Neural progenitor cell (in vitro differentiated cells): ENCODE data around the gene HBZ. TPM values are rescaled to one million over a fixed set of nuclear protein-coding genes. Genes with fewer than 3 reads are reported as not detected.
A peak's percentile ranks its signal among the peaks of the same experiment; 100 is the strongest.
"Not testable (repeated sequence)": the region's sequence is repeated elsewhere in the genome, so short reads cannot be mapped to it uniquely, and the experiment has no call there.

ENCODE experiments used
- DNase-seq: peaks from one replicate; pipeline ENCODE4 v3.0.0-alpha.2; 2016; ENCODE audit warnings: low spot score
- H2AFZ ChIP-seq: fragments of 200-600 bp; sonication (generic); replicated peaks from 2 replicates; pipeline ENCODE4 v1.6.1; 2016; ENCODE audit warnings: antibody characterized with exemption
- H3F3A ChIP-seq: fragments of 200-600 bp; sonication (generic); 2 replicates; pipeline ENCODE4 v1.6.1; 2016; ENCODE audit warnings: antibody characterized with exemption, low read depth
- H3K27ac ChIP-seq: fragments of 200-600 bp; sonication (generic); 2 replicates; pipeline ENCODE4 v1.5.1; 2016; ENCODE audit warnings: mild to moderate bottlenecking
- H3K27me3 ChIP-seq: fragments of 200-600 bp; sonication (generic); 2 replicates; pipeline ENCODE4 v1.6.1; 2016; ENCODE audit warnings: mild to moderate bottlenecking, moderate library complexity
- H3K36me3 ChIP-seq: fragments of 200-600 bp; sonication (generic); 2 replicates; pipeline ENCODE4 v1.5.1; 2016
- H3K4me1 ChIP-seq: fragments of 200-600 bp; sonication (generic); 2 replicates; pipeline ENCODE4 v1.6.1; 2016; ENCODE audit warnings: mixed run types
- H3K4me2 ChIP-seq: fragments of 200-600 bp; sonication (generic); 2 replicates; pipeline ENCODE4 v1.6.1; 2016
- H3K4me3 ChIP-seq: fragments of 200-600 bp; sonication (generic); 2 replicates; pipeline ENCODE4 v1.5.1; 2016
- H3K79me2 ChIP-seq: fragments of 200-600 bp; sonication (generic); 2 replicates; pipeline ENCODE4 v1.6.1; 2016; ENCODE audit warnings: low read depth
- H3K9ac ChIP-seq: fragments of 200-600 bp; sonication (generic); 2 replicates; pipeline ENCODE4 v1.6.1; 2016
- H3K9me3 ChIP-seq: fragments of 200-600 bp; sonication (generic); 2 replicates; pipeline ENCODE4 v1.5.1; 2016; ENCODE audit warnings: low read depth
- H4K20me1 ChIP-seq: fragments of 200-600 bp; sonication (generic); 2 replicates; pipeline ENCODE4 v1.6.1; 2016; ENCODE audit warnings: low read depth
- H3K27ac Mint-ChIP-seq: 3 replicates; pipeline ENCODE4 v1.8.0; 2021; ENCODE audit warnings: mixed read lengths
- H3K27me3 Mint-ChIP-seq: 2 replicates; pipeline ENCODE4 v1.8.0; 2022; ENCODE audit warnings: low read depth, mild to moderate bottlenecking, inconsistent platforms, moderate library complexity, mixed read lengths; ENCODE audit not compliant: insufficient read depth
- H3K36me3 Mint-ChIP-seq: 3 replicates; pipeline ENCODE4 v1.8.0; 2021; ENCODE audit warnings: mixed read lengths
- H3K4me1 Mint-ChIP-seq: 3 replicates; pipeline ENCODE4 v1.8.0; 2021; ENCODE audit warnings: mixed read lengths
- H3K4me3 Mint-ChIP-seq: 3 replicates; pipeline ENCODE4 v1.8.0; 2021; ENCODE audit warnings: mild to moderate bottlenecking, moderate library complexity, mixed read lengths
- H3K9me3 Mint-ChIP-seq: 3 replicates; pipeline ENCODE4 v1.8.0; 2020; ENCODE audit warnings: mixed read lengths
- EZH2 ChIP-seq: fragments of 200-600 bp; sonication (generic); IDR thresholded peaks from 2 replicates; pipeline ENCODE4 v1.6.1; 2017; ENCODE audit warnings: antibody characterized with exemption, mild to moderate bottlenecking, moderate library complexity
- EZH2phosphoT487 ChIP-seq: fragments of 200-600 bp; sonication (generic); IDR thresholded peaks from 2 replicates; pipeline ENCODE4 v1.6.1; 2017; ENCODE audit warnings: antibody characterized with exemption
- total RNA-seq: library from RNA; depleted of rRNA; stranded (reverse); fragments of >200 nt; gene quantifications from 2 replicates; pipeline ENCODE4 v1.2.3, GENCODE V29; 2015; ENCODE audit warnings: low replicate concordance
- TF ChIP-seq, protein P1 (sequence below): fragments of 200-600 bp; sonication (generic); IDR thresholded peaks from 2 replicates; pipeline ENCODE4 v1.5.1; 2017; ENCODE audit warnings: antibody characterized with exemption, mild to moderate bottlenecking

HBZ gene
- total RNA-seq, 1 donor from 2014 or later, result not detected

DNA sequence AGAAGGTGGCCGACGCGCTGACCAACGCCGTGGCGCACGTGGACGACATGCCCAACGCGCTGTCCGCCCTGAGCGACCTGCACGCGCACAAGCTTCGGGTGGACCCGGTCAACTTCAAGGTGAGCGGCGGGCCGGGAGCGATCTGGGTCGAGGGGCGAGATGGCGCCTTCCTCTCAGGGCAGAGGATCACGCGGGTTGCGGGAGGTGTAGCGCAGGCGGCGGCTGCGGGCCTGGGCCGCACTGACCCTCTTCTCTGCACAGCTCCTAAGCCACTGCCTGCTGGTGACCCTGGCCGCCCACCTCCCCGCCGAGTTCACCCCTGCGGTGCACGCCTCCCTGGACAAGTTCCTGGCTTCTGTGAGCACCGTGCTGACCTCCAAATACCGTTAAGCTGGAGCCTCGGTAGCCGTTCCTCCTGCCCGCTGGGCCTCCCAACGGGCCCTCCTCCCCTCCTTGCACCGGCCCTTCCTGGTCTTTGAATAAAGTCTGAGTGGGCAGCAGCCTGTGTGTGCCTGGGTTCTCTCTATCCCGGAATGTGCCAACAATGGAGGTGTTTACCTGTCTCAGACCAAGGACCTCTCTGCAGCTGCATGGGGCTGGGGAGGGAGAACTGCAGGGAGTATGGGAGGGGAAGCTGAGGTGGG lies 20.9 kb downstream of the HBZ start:
- not testable (repeated sequence) for H3K36me3 Mint-ChIP-seq, H3K4me2 ChIP-seq, H3K9me3 ChIP-seq, H3K27ac ChIP-seq, H3F3A ChIP-seq, H3K9me3 Mint-ChIP-seq, H3K4me3 ChIP-seq, H3K4me1 Mint-ChIP-seq, DNase-seq, H3K79me2 ChIP-seq, H3K4me1 ChIP-seq, H2AFZ ChIP-seq, H3K36me3 ChIP-seq, H3K27ac Mint-ChIP-seq, H3K9ac ChIP-seq
- Mint-ChIP-seq H3K27me3 (peaks cover 63% of the 10 kb centered on the region), H3K4me3 (peak overlapping the region; percentile 27)
- Histone ChIP-seq H3K27me3 (peaks cover 89% of the 10 kb centered on the region), H4K20me1 (peaks cover 61% of the 10 kb centered on the region)
- peak; percentile 50 for TF ChIP-seq EZH2phosphoT487

DNA sequence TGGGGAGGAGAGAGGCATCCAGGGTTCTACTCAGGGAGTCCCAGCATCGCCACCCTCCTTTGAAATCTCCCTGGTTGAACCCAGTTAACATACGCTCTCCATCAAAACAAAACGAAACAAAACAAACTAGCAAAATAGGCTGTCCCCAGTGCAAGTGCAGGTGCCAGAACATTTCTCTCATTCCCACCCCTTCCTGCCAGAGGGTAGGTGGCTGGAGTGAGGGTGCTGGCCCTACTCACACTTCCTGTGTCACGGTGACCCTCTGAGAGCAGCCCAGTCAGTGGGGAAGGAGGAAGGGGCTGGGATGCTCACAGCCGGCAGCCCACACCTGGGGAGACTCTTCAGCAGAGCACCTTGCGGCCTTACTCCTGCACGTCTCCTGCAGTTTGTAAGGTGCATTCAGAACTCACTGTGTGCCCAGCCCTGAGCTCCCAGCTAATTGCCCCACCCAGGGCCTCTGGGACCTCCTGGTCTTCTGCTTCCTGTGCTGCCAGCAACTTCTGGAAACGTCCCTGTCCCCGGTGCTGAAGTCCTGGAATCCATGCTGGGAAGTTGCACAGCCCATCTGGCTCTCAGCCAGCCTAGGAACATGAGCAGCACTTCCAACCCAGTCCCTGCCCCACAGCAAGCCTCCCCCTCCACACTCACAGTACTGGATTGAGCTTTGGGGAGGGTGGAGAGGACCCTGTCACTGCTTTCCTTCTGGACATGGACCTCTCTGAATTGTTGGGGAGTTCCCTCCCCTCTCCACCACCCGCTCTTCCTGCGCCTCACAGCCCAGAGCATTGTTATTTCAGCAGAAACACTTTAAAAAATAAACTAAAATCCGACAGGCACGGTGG lies 21.7 kb downstream of the HBZ start:
- not testable (repeated sequence) for H3K9me3 Mint-ChIP-seq, H3F3A ChIP-seq, H3K27ac Mint-ChIP-seq, H3K79me2 ChIP-seq, DNase-seq, H3K36me3 ChIP-seq, H3K4me3 ChIP-seq, H3K4me2 ChIP-seq, H2AFZ ChIP-seq, H3K27ac ChIP-seq, H3K4me1 Mint-ChIP-seq, H3K4me1 ChIP-seq, H3K9me3 ChIP-seq, H3K9ac ChIP-seq, H3K36me3 Mint-ChIP-seq
- Histone ChIP-seq H4K20me1 (peaks cover 60% of the 10 kb centered on the region), H3K27me3 (peaks cover 89% of the 10 kb centered on the region)
- peak overlapping the region; percentile 17 for H3K4me3 Mint-ChIP-seq
- peaks cover 62% of the 10 kb centered on the region for H3K27me3 Mint-ChIP-seq
- peak; percentile 65 for TF ChIP-seq EZH2phosphoT487
- TF ChIP-seq EZH2, result peak; percentile 12

DNA sequence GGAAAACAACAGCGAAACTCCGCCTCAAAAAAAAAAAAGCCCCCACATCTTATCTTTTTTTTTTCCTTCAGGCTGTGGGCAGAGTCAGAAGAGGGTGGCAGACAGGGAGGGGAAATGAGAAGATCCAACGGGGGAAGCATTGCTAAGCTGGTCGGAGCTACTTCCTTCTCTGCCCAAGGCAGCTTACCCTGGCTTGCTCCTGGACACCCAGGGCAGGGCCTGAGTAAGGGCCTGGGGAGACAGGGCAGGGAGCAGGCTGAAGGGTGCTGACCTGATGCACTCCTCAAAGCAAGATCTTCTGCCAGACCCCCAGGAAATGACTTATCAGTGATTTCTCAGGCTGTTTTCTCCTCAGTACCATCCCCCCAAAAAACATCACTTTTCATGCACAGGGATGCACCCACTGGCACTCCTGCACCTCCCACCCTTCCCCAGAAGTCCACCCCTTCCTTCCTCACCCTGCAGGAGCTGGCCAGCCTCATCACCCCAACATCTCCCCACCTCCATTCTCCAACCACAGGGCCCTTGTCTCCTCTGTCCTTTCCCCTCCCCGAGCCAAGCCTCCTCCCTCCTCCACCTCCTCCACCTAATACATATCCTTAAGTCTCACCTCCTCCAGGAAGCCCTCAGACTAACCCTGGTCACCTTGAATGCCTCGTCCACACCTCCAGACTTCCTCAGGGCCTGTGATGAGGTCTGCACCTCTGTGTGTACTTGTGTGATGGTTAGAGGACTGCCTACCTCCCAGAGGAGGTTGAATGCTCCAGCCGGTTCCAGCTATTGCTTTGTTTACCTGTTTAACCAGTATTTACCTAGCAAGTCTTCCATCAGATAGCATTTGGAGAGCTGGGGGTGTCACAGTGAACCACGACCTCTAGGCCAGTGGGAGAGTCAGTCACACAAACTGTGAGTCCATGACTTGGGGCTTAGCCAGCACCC lies 22.8 kb downstream of the HBZ start:
- Mint-ChIP-seq H3K27me3 (peaks cover 60% of the 10 kb centered on the region), H3K36me3 (peaks cover 3% of the 10 kb centered on the region), H3K9me3 (peaks cover 5% of the 10 kb centered on the region), H3K4me3 (peak overlapping the region; percentile 53), H3K4me1 (peaks cover 10% of the 10 kb centered on the region), H3K27ac (no peak overlapping the region)
- Histone ChIP-seq H3K36me3 (no peaks in the 10 kb centered on the region), H3K4me3 (no peak overlapping the region), H3K4me1 (no peaks in the 10 kb centered on the region), H4K20me1 (peaks cover 63% of the 10 kb centered on the region), H3K9me3 (no peaks in the 10 kb centered on the region), H3K79me2 (no peaks in the 10 kb centered on the region), H3K9ac (no peak overlapping the region), H3K4me2 (no peak overlapping the region), H3K27me3 (peaks cover 89% of the 10 kb centered on the region), H3K27ac (no peak overlapping the region), H2AFZ (no peak overlapping the region), H3F3A (peaks cover 12% of the 10 kb centered on the region)
- DNase-seq, result no peak
- no peak for TF ChIP-seq EZH2phosphoT487
- TF ChIP-seq EZH2, result no peak
- TF ChIP-seq, protein P1, sequence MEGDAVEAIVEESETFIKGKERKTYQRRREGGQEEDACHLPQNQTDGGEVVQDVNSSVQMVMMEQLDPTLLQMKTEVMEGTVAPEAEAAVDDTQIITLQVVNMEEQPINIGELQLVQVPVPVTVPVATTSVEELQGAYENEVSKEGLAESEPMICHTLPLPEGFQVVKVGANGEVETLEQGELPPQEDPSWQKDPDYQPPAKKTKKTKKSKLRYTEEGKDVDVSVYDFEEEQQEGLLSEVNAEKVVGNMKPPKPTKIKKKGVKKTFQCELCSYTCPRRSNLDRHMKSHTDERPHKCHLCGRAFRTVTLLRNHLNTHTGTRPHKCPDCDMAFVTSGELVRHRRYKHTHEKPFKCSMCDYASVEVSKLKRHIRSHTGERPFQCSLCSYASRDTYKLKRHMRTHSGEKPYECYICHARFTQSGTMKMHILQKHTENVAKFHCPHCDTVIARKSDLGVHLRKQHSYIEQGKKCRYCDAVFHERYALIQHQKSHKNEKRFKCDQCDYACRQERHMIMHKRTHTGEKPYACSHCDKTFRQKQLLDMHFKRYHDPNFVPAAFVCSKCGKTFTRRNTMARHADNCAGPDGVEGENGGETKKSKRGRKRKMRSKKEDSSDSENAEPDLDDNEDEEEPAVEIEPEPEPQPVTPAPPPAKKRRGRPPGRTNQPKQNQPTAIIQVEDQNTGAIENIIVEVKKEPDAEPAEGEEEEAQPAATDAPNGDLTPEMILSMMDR, result no peak

DNA sequence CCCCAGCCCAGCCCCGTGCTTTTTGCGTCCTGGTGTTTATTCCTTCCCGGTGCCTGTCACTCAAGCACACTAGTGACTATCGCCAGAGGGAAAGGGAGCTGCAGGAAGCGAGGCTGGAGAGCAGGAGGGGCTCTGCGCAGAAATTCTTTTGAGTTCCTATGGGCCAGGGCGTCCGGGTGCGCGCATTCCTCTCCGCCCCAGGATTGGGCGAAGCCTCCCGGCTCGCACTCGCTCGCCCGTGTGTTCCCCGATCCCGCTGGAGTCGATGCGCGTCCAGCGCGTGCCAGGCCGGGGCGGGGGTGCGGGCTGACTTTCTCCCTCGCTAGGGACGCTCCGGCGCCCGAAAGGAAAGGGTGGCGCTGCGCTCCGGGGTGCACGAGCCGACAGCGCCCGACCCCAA lies 23.6 kb downstream of the HBZ start:
- not testable (repeated sequence) for H3K27ac ChIP-seq, H3K27ac Mint-ChIP-seq, H2AFZ ChIP-seq, H3K4me2 ChIP-seq, H3K4me3 Mint-ChIP-seq, H3K79me2 ChIP-seq, H3K4me3 ChIP-seq, DNase-seq, H3K4me1 Mint-ChIP-seq, H3K9me3 Mint-ChIP-seq, H3K36me3 ChIP-seq, H3K9me3 ChIP-seq, H3K4me1 ChIP-seq, H3K36me3 Mint-ChIP-seq, H3K9ac ChIP-seq
- Histone ChIP-seq H3K27me3 (peaks cover 89% of the 10 kb centered on the region), H3F3A (peaks cover 18% of the 10 kb centered on the region), H4K20me1 (peaks cover 63% of the 10 kb centered on the region)
- TF ChIP-seq EZH2phosphoT487 (peak; percentile 32), EZH2 (peak; percentile 10)
- H3K27me3 Mint-ChIP-seq, result peaks cover 53% of the 10 kb centered on the region
